Measurements from ENCODE around the gene ANKRD13B.

ANKRD13B gene

DNA sequence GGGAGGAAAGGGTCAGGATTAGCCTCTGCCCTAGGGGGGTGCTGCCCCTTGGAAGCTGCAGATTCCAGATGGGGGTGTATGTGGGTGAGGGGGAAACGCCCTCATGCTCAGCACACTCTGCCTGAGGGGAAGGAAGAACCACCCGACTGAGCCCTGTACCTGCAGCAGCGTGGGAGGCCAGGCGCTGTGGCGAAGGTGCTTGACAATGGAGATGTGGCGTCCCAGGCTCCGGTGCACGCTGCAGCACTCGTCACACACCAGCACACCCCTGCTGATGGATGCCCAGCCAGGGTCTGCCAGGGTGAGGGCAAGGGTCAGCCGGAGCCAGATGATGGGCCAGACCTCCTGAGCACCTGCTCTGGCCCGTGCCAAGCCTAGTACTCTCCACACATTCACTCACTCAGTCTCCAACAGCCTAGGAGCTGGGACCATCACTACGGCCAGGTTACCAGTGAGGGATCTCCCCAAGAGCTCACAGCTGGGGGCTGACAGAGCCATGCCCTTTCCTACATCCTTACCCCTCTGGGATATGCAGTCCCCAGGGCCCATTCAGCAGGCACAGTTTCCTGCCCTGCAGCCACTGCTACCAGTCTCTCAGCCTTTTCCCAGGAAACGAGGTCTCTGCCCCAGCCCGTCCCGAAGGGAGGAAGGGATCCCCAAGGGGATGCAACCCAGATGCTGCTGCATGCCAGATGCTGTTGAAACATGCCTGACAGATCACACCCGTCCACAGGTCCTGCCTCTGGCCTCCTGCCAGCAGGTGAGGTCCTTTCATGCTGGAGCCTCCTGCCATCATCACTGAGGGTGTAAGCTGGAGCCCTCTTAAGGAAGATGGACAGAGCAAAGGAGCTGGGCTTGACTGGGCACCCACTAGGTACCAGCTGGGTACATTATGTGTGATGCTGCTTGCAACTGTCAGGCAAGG is 9.3 kb upstream of the ANKRD13B start:
- no peak for DNase-seq

DNA sequence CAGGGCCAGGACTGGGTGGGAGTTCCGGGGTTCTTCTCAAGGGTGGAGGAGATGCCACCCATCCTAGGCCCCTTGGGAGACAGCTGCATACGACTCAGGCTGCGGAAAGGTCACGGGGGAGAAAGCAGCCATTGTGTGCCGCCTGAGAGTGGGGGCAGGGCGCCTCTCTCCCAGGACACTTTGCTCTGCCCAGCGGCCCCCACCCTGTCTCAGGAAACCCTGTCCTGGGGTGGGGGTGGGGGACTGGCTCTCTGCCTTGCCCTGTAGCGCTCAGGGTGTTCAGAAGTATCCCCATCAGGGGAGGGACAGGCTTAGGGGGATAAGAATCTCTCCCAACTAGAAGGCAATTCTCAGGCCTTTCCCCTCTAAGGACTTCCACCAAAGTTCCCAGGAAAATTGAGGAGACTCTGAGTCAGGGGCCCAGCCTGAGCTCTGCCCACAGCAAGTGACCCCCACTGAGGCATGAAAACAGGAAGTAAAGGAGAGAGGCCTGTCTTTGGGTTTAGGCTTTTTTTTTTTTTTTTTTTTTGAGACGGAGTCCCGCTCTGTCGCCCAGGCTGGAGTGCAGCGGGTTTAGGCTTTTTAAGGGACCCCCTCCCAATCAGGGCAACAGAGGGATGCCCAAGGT is 8.4 kb upstream of the ANKRD13B start:
- no peak for DNase-seq

GRCh38 chr17:29585080-29585751 is 7.7 kb upstream of the ANKRD13B start:
- DNase-seq = peak; percentile 48

DNA sequence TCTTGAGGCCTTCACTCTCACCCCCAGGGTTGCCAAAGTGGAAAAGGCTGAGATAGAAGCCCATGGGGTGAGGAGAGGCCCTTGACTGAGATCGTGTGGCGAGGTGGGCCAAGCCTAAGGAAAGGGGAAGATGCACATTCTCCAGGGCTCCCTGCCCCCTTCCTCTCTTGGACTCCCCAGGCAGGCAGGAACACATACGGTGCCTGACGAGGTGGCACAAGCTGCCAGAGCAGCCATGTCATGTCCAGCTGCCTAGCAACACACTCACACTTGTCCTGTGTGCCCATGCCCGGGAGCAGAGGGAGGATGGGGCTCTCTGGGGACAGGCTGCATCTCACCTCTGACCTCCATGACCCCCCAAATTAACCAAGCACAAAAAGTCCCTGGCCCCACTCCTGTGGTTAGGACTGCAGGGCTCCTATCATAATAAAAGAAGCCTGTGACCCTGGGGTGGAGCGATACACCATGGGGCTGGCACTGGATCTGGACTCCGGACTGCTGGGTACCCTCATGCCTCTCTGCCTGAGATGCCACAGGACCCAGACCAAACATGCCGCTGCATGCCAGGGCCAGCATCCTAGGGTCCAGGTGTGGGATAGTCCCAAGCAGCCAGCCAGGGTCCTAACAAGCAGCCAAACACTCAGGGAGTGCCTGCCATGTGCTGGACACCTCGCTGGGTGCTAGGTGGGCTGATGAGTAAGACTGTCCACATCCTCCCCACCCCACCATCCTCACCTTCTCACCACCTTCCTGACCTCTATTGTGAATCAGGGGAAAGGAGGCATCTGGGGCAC is 6.1 kb upstream of the ANKRD13B start:
- no peak for DNase-seq

GRCh38 chr17:29587591-29587990 is 5.3 kb upstream of the ANKRD13B start:
- DNase-seq = no peak

DNA sequence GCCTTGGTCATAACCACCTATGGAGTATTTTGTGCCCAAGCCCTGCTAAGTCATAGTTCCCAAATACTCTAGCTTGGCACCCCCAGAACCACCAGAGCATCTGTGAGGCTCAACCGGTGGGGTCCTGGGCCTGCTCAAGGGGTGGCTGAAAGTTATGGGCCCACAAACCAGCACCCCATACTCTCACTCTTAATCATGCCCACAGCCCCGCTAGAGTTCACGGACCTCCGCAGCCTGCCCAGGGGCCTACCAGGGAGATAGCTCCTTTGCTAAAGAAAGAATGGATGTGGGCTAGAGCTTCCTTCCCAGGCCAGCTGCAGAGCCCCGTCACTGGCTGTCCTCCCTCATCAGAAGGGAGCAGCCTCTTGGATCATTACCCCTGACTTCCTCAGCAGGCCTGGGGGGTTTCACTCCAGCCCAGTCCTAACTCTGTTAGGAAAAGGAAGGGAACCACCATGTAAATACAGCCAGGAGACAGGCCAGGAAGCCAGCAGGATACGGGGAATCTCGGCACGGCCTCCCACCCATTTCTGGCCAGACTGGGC is 4.8 kb upstream of the ANKRD13B start:
- no peak for DNase-seq

DNA sequence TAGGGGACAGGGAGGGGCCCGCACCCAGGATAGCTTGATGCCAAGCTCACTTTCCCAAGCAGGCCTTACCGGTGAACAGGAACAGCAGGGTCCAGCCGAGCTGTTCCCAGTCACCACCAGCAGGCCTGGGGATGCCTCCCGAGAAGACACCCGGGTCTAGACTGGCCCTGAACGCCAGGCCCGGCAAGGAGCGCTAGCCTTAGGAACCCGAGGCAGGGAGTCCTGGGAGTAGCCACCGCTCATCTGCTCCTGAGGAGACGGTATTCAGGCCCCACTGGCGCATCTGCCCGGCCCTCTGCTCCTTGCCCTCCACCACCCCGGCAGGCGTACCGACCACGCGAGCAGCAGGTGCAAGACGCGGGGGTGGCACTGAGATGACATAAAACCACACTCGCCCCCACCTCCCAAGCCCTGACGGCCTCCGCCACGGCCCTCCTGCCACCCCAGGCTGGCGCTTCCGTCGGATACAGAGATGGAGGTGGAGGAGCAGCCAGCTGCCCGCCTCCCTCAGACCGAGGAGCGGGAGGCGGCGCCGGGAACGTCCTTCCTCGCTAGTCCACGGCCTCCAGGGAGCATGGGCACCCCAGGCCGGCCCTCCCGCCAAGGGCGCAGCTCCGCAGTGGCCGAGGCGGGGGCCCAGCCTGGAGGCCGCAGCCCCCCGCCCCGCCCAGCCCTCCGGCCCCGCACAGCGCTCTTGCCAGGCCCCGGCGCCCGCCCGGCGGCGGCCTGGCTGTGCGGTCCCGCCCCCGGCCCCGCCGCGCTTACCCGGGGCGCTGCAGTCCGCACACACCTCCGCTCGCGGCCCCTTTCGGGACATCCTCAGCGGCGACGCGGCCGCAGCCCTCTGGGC is 4.1 kb upstream of the ANKRD13B start:
- DNase-seq = peak; percentile 54

DNA sequence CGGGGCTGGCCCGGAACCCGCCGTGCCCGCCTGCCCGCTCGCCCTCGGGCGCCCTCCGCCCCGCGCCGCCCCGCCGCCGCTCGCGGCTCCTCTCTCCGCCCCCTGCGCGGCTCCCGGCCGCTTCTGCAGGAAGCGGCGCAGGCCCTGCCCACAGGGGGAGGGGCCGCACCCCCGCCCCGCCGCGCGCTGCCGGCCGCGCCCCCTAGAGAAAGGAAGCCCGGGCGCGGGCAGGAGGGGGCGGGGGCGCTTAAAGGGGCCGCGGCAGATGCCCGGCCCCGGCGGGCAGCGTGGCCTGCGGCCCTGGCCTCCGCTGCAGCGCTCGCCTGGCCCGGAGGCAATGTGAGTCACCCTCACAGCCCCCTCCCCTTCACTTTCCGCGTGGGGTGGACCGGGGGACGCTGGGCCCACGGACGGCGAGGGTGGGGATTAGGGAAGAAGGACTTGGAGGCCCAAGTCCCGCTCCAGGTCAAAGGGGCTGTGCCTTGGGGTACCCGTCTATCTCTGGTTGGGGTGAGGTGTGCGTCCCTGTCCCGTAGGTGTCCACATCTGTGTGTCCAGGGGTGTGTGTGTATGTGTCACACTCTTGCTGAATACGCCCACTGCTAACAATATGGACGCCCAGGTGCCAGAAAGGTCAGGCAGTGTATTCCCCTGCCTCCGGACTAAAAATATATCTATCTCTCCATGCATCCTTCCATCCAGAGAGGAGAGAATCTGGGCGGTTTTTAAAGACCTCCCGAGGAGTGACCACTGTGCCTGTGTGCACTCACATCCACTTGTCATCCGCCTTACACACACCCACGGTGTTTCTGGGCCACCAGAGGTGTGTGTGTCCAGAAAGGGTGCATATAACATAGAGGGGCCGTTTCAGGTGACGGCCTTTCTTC is 3.2 kb upstream of the ANKRD13B start, which contains the start of gene GIT1:
TSS of gene GIT1 (minus strand) at position 125 of the 887 bp plus-strand sequence. CDS start 270 bp downstream, outside the sequence.
- peak; percentile 85 for DNase-seq

- DNase-seq = peak; percentile 25
Measured at GRCh38 chr17:29590411-29591145, 2.4 kb upstream of the ANKRD13B start.

GRCh38 chr17:29591146-29591736 is 1.7 kb upstream of the ANKRD13B start:
- peak; percentile 29 for DNase-seq

GRCh38 chr17:29591737-29592608 is 959 bp upstream of the ANKRD13B start:
- DNase-seq = peak; percentile 81

DNA sequence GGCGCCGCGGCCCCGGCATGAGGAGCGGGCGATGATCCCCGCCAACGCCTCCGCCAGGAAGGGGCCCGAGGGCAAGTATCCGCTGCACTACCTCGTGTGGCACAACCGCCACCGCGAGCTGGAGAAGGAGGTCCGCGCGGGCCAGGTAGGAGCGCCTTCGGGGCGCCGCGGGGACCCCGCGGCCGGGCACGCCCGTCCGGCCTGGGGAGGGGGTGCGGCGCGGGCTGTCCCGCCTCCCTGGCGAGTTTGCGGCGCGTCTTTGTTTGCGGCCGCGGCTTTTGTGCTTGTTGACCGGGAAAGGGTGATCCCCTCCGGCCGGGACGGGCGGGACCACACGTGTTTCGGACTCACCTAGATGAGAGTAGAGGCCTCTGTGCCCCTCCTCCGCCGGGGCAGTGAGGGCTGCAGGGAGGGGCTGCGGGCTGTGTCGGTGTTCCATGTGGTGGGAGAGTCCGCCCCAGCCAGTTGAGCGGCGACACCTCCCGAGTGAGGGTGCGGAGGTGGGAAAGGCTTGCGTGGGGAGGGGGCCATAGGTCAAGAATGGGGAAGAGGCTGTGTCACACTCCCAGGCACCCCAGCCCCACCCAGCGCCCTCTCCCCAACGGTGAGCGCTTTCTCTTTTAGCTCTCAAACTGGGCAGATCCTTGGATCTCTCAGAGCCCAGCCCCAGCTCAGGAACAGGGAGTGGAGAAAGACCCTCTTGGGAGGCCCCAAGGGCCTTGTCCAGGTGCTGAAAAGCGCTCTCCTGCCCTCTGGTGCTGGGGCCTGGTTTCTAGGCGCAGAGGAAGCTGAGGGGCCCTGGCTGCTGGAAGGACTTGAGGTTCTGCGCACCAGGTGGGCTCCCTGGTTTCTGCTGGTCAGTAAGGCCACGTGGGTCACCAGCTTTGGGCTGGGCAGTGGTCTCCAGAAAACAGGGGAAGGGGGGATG is 923 bp downstream of the ANKRD13B start:
- peak; percentile 24 for DNase-seq

GRCh38 chr17:29594519-29595090 is 1.7 kb downstream of the ANKRD13B start:
- no peak for DNase-seq

DNA sequence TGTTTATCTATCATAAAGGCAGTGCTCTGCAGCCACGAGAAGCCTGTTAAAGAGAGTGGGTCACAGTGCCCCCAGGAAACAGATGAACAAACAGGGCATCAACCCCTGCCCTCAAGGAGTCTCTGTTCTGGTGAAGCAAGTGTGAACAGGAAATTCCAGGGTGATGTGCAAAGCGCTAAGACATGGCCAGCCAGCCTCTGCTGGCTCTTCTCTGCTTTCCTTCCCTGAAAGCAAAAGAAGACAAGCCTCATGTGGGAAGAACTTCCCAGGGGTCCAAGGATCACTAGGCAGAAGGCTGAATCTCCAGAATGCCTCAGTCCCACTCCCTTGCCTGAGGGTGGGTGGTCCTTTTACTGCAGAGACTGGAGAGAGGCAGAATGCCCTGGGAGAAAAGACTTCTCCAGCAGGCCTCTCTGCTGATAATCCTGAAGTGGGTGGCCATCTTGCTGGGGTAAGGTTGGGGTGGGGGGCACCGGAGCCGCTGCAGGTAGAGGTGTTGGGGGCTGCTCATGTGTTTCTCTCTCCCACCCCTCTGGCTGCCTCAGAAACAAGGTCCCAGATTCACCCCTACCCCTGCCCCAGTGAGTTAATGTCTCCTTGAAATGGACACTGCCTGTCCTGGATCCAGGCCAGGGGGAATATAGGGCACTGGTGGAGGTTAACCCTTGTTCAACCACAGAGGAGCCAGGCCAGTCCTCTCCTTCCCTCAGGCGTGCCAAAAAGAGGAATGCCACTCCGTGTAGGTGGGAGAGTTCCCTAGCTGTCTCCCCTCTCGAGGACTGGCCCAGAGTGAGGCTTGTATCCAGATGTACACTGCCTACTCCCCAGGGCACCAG is 2.4 kb downstream of the ANKRD13B start:
- DNase-seq = no peak

- DNase-seq = no peak
Measured at GRCh38 chr17:29595943-29596774, 3.2 kb downstream of the ANKRD13B start.

Measured in CD4-positive, alpha-beta T cell treated with Interleukin-17A for 1 hour (primary cell).